GOT3 (cell line): Measurements from ENCODE around the gene ABRACL.

ENCODE experiments used
- DNase-seq: peaks from one replicate; lab custom pipeline; 2025; ENCODE audit warnings: mixed read lengths; lab: John Stamatoyannopoulos, UW

Gene ABRACL

DNA sequence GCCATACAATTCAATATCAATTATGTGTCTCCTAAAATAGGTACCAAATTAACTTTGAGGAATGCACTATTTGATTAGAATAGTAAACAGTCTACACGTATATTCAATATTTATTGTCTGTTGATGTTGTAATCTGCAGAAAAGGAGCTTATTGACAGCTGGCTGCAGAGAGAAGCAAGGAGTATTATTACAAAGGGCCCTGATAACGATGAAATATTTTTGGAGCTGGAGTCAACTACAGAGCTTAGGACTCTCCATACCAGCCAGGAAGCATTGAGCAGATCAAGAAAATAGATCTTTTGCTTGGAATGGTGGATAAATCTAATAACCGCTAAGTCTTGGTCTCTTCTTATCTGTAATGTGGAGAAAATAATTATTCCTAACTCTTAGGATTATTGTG lies 25.5 kb downstream of the ABRACL start:
- DNase-seq: no peak

DNA sequence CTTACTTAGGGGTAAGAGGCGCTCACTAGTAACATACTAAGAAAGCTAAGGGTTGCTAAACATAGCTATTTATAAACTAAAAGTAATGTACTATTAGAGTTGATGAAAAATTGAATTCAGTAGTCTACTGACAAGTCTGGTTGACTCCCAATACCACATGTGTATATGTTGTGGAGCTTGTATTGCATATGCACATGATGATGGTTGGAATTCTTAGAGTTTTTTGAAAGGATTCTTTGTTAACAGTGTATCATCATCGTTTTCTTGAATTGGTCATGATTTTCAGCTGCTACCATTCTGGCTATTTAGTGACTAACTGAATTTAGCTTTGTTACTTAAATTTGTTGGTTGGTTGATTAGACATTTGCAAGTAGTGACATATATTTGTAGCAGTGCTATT lies 27.2 kb downstream of the ABRACL start:
- DNase-seq: no peak

DNA sequence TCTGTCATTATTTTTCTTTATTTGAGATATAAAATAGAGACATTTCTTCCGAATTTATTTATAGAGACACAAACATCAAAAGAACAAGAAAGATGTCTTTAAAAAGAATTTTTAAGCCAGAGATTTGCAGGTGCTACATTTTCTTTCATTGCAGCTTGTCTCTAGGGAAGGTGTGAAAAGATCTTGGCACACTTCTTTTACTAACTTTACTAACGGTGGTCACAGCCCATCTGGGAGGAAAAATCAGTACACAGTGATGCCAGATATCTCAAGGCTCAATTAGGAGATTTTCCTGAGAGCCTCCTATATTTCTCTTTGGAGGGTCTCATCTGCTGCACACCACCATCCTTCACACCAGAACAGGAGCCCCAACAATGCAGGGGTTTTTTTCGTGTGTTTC lies 29.5 kb downstream of the ABRACL start:
- no peak for DNase-seq

DNA sequence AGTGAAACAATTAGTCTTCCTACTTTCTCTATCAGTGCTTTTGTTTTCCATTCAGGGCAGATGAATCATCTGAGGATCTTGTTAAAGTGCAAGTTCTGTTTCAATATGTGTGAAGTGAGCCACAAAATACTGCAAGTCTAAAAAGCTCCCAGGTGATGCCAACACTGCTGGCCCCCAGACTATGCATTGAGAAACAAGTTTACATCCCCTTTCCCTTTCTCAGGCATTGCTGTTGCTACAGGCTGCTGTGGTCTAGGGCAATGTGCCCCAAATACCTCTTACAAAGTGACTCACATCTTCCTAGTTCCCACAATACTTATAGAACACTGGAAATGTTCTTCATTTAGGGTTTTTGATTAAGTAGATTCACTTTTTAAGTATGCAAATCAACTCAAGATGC lies 31.8 kb downstream of the ABRACL start:
- DNase-seq: no peak

DNA sequence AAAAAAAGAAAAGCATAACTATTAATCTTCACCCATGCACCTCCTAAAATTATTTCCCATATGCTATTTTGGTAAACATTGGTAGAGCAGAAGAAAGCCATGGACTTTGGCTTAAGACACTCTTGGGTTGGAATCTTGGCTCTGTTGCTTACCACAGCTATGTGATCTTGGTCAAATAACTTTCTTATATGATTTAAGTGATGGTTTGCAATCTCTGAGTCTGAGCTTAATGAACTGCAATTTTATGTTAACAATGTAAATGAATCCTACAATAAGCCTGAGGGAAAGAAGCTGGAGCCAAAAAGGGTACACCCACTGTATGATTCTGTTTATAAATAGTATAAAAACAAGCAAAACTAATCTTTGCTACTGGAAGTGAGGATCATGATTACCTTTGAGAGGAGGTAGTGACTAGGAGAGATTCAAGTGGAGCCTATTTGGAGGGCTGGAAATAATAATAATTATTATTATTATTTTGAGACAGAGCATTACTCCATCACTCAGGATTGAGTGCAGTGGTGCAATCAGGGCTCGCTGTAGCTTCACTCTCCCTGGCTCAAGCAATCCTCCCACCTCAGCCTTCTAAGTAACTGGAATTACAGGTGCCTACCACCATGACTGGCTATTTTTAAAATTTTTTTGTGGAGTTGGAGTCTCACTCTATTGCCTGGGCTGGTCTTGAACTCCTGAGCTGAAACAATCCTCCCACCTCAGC lies 34.5 kb downstream of the ABRACL start:
- DNase-seq: no peak

DNA sequence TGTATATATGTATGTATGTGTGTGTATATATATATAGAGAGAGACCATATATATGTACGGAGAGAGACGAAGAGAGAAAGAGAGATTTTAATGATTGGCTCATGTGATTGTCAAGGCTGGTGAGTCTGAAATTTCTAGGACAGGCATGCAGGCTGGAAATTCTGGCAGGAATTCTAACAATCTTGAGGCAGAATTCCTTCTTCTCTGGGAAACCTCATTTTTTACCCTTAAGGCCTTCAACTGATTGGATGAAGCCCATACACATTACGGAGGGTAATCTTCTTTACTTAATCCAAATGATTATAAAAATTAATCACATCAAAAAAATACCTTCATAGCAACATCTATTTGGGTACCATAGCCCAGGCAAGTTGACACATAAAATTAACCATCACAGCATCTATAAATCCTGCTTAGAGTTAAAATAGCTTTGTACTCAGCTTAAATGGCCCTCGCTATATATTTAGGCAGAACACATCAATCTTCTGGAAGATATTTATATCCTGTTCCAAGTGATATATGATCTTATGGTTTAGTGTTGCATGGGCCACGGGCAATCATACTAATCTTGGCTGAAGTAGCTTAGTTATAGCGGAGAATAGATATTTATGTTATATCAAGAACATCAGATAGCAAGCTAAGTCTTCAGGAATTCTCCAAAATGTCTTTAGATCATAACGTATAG lies 36.6 kb downstream of the ABRACL start:
- no peak for DNase-seq

DNA sequence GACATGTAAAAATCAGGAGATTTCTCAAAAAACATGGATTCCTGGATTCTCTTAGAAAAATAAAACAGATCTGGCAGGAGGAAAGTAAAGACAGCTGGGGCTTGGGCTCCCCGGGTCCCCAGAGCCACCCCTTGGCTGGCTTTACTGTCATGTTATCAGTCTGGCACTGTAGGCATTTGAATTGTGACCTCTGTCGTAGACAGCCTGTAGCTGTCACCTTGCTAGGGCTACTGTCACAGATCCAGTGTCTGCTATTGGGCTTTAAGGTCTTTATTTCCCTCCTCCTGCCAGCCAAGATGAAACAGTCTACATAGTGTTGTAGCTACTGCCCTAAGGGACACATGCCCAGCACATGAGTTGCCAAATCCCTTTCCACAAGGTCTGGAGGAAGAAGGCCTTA lies 37.5 kb downstream of the ABRACL start:
- no peak for DNase-seq

DNA sequence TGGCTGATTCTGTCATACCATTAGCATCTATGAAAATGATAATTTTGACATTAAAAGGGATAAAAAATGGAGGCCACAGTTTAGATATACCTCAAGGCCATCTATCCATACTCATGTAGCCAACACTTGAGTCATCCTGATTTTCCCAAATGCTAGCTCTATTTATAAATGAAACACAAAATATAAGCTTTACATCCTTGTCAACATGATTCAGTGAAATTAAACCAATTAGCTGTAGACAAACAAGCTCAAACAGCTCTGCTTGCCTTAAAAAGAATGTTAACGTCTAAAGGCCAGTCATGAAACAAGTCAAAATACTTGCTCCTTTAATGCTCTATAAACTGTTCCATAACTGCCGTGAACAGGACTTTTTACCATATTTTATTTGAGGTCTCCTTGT lies 40.3 kb downstream of the ABRACL start:
- DNase-seq: no peak

DNA sequence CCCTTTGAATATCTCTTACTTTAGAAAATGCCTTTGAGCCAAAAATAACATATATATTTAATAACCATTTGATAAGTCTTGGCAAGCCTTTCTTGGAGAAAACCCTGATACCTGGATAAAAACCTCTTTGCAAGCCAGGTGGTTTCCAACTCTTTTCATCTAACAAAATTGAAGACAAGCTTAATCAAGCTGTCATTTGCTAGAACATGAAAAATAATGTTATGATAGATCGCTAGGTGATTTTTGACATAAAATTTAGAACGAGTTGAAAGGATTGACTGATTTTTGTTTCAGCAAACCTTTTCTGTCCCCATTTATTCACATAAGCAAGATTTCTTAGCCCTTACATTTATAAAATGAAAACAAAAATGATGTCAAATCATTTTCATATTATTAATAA lies 44.6 kb downstream of the ABRACL start:
- no peak for DNase-seq

DNA sequence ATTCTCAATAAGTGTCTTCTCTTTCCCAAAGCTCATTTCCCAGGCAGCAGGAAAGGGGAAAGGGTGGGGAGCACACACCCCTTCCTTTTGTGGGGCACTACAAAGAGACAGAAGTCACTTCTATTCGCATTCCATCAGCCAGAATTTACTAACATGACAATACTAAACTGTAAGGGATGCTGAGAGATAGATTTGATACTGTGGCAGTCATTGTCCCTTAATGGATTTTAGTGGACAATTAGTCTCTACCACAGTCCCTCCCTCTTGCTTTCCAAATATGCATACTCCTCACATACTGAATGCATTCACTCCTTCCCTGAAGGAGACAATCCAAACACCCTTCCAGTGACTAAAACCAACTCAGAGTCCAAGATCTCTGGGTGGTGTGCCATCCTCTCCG lies 50.5 kb downstream of the ABRACL start:
- no peak for DNase-seq

DNA sequence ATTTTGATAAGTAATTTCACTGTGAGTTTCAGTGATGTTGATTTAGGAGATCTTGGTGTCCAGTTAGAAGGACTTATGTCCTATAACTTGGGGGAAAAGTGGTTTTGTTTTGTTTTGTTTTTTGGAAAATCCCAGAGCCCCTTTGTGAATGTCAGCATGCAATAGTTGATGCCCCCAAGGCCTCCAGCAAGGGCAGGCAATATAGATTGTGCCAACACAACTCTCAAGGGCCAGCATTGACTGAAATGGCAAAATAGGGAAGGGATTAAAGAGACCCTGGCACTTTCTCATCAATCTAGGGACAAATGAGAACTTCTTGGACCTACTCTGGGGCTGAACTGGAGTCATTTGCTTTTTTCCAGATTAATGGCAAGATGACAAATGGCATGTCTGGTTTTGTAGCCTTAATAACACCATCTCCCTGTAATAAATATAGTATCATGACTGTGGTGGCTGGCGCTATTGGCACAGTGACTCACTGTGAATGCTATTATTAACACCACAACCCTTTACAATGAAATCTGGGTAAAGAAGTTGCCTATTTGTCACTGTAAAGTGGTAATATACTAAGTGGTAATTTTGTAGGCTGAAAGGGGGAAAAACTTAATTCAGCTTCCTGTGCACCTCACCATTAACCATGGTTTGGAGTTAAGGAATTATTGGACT lies 51.8 kb downstream of the ABRACL start:
- DNase-seq: no peak

DNA sequence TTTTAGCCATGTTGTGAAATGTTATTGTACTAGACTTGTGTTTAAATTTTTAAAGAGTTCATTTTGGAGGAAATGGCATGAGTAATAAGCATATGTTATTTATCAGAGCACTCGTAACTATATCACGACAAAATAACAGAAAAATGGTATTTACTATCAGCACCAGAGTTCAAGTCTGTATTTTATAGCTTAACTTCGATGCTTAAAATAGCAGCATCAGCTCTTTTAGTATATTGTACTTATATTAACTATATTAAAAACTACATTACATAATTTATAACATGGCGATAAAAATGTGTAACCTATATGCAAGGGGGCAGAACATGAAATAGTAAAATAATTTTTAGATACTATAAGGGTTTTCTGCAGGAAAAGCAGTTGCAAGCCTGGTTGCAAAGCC lies 52.9 kb downstream of the ABRACL start:
- no peak for DNase-seq

DNA sequence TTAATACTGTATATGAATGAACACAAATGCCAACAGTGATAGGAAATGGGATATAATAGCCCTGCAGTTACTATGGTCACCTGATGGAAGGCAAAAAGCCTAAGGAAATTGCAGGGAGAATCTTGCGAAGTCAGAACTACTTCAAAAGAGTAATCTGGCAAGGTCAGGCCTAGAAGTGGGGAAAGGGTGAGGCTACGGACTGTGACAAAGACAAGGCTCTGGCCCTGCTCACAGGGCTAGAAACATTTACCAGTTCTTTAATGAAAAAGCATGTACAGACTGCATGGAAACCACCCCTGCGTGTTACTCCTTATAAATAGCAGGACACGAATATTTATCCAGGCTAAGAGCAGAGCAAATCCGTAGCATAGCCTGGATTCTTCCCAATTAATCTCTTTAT lies 53.8 kb downstream of the ABRACL start:
- no peak for DNase-seq

DNA sequence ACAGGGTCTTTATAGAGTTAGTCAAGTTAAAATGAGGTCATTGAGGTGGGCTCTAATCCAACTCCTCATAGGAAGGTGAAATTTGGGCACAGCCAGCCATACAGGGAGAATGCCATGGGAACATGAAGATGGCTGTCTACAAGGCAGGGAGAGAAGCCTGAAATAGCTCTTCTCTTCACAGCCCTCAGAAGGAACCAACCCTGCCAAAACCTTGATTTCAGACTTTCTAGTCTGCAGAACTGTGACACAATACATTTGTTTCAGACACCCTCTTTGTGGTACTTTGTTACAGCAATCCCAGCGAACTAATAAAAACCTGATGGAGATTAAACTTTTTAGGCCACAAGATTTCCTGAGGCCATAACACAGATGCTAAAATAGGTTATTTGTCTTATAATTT lies 63.3 kb downstream of the ABRACL start:
- DNase-seq: no peak
